Measurements from ENCODE around the gene TXN2.

TXN2 gene

GRCh38 chr22:36505998-36506635, 24.7 kb upstream of the TXN2 start:
- TF ChIP-seq CTCF (IDR thresholded peaks at IDR 0.05; ENCODE audit: borderline replicate concordance, insufficient read depth, low read depth, low read length): no peak
- H3K4me3 ChIP-seq (ENCODE audit: low read depth, low read length): peak overlapping the region; percentile 64

- 0 out of 2 replicates have a peak, but pooled peaks have one; percentile 14 for TF ChIP-seq CTCF (IDR thresholded peaks at IDR 0.05; ENCODE audit: borderline replicate concordance, insufficient read depth, low read depth, low read length)
- H3K4me3 ChIP-seq (ENCODE audit: low read depth, low read length): no peak overlapping the region
Measured at GRCh38 chr22:36497910-36498665, 16.6 kb upstream of the TXN2 start.

- H3K4me3 ChIP-seq (ENCODE audit: low read depth, low read length): peak overlapping the region; percentile 10
- TF ChIP-seq CTCF (IDR thresholded peaks at IDR 0.05; ENCODE audit: borderline replicate concordance, insufficient read depth, low read depth, low read length): no peak
Measured at GRCh38 chr22:36493690-36494110, 12.3 kb upstream of the TXN2 start.

GRCh38 chr22:36492109-36492508, 10.7 kb upstream of the TXN2 start:
- TF ChIP-seq CTCF (IDR thresholded peaks at IDR 0.05; ENCODE audit: borderline replicate concordance, insufficient read depth, low read depth, low read length): no peak
- H3K4me3 ChIP-seq (ENCODE audit: low read depth, low read length): no peak overlapping the region

GRCh38 chr22:36491155-36491554, 9.7 kb upstream of the TXN2 start:
- TF ChIP-seq CTCF (IDR thresholded peaks at IDR 0.05; ENCODE audit: borderline replicate concordance, insufficient read depth, low read depth, low read length): no peak

GRCh38 chr22:36486619-36487384, 5.4 kb upstream of the TXN2 start:
- H3K4me3 ChIP-seq (ENCODE audit: low read depth, low read length): no peak overlapping the region
- TF ChIP-seq CTCF (IDR thresholded peaks at IDR 0.05; ENCODE audit: borderline replicate concordance, insufficient read depth, low read depth, low read length): peak; percentile 34; the same call in 1 of the 2 replicates

More at GRCh38 chr22:36491155-36491554, 9.7 kb upstream of the TXN2 start:
- H3K4me3 ChIP-seq (ENCODE audit: low read depth, low read length): no peak overlapping the region
